ENCODE measurements around the gene SLC6A12.

SLC6A12 gene

DNA sequence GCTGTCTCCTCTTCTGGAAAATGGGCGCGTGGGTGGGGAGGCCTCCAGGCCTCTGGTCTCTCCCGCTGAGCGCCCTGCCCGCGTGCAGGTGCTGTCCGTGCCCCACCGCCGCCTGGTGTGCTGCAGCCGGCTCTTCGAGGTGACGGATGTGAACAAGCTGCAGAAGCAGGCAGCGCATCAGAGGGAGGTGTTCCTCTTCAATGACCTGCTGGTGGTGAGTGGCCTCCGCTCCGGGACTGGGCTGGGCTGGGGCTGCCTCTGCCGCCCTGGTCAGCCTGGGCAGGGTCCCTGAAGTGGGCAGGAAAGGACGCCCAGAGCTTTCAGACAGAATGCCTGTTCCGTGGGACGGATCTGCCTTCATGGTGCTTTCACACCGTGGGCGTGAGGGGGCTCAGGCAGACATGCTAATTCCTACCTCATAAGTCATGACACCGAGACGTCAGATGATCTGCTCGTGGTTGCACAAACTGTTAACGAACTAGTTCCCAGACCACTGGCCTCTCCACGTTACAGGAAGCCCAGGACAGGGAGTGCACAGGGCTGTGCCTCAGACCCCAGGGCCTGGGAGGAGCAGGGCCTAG, 50.5 kb downstream of the SLC6A12 start:
- TF ChIP-seq, protein P1, sequence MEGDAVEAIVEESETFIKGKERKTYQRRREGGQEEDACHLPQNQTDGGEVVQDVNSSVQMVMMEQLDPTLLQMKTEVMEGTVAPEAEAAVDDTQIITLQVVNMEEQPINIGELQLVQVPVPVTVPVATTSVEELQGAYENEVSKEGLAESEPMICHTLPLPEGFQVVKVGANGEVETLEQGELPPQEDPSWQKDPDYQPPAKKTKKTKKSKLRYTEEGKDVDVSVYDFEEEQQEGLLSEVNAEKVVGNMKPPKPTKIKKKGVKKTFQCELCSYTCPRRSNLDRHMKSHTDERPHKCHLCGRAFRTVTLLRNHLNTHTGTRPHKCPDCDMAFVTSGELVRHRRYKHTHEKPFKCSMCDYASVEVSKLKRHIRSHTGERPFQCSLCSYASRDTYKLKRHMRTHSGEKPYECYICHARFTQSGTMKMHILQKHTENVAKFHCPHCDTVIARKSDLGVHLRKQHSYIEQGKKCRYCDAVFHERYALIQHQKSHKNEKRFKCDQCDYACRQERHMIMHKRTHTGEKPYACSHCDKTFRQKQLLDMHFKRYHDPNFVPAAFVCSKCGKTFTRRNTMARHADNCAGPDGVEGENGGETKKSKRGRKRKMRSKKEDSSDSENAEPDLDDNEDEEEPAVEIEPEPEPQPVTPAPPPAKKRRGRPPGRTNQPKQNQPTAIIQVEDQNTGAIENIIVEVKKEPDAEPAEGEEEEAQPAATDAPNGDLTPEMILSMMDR (conservative IDR thresholded peaks at IDR 0.05) = no peak
- H3K27ac ChIP-seq = no peak overlapping the region; the same call in 1 of the 2 replicates

GRCh38 chr12:162467-163307, 51.3 kb downstream of the SLC6A12 start:
- TF ChIP-seq, protein P1 (conservative IDR thresholded peaks at IDR 0.05) = no peak
- H3K27ac ChIP-seq = no peak overlapping the region

GRCh38 chr12:161823-162222, 52.1 kb downstream of the SLC6A12 start:
- no peak overlapping the region for H3K27ac ChIP-seq
- TF ChIP-seq, protein P1 (conservative IDR thresholded peaks at IDR 0.05) = no peak

GRCh38 chr12:160858-161257, 53.1 kb downstream of the SLC6A12 start:
- no peak overlapping the region for H3K27ac ChIP-seq
- TF ChIP-seq, protein P1 (conservative IDR thresholded peaks at IDR 0.05) = no peak

DNA sequence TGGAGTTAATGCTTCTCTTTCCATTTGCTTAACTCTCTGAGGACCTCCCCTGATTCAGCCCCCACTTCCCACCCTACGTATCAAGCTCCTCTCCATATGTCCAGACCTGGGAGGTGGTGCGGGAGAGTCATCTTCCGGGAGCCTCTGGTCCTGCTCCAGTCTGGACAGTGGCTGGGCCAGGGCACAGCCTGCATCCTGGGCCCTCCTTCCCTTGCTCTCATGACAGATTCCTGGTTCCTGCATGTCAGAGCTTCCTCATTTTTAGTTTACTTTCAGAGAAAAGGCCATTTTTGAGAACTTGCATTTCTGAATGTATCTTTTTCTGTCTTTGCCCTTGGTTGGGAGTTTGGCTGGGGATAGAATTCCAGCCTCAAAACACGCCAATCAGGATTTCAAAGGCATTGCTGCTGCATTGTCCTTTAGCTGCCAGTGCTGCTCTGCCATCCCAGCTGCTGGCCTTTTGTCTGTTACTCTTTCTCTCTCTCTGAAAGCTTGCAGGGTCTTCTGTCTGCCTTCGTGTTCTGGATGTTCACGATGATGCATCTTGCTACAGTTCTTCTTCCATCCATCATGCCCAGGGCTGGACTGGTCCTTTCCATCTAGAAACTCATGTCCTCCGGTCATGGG, 54.7 kb downstream of the SLC6A12 start:
- no peak overlapping the region for H3K27ac ChIP-seq

DNA sequence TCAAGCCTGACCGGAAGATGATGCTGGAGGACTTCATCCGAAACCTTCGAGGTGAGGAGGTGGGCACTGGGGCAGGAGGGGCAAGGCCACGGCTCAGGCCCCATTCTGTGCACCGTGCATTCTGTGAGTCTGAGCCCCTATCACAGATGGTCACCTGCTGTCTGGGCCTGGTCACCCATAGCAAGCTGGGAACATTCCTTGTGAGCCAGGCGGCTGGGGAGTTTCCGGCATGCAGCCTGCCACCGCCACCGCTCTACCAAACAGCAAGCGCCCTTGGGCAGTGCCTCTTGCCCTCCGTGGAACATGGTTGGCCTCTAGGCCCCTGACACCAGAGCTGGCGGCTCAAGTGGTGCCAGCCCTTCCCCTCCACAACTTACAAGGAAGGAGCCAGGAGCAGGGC, 56.3 kb downstream of the SLC6A12 start:
- TF ChIP-seq, protein P1 (conservative IDR thresholded peaks at IDR 0.05) = no peak
- no peak overlapping the region for H3K27ac ChIP-seq

More for the DNA sequence above, 54.7 kb downstream of the SLC6A12 start:
- TF ChIP-seq, protein P1 (conservative IDR thresholded peaks at IDR 0.05) = no peak

- TF ChIP-seq, protein P1 (conservative IDR thresholded peaks at IDR 0.05) = no peak
- H3K27ac ChIP-seq = no peak overlapping the region
Observed at GRCh38 chr12:156945-157344, 57.0 kb downstream of the SLC6A12 start.

All from VCaP (cell line).